ACC112 (cell line): ENCODE results near the gene SOX5.

ENCODE experiments used
- H2AFZ ChIP-seq: fragments of 200-600 bp; sonication (generic); one replicate; pipeline ENCODE4 v1.6.0; 2017; ENCODE audit warnings: antibody characterized with exemption, low read length; ENCODE audit not compliant: unreplicated experiment
- H3K27ac ChIP-seq: fragments of 200-600 bp; sonication (generic); 2 replicates; pipeline ENCODE4 v1.5.1; 2014; ENCODE audit warnings: low read depth, mild to moderate bottlenecking, antibody characterized with exemption, low read length, moderate library complexity
- H3K27me3 ChIP-seq: fragments of 200-600 bp; sonication (generic); 2 replicates; pipeline ENCODE4 v1.6.1; 2014; ENCODE audit warnings: mild to moderate bottlenecking, antibody characterized with exemption, low read length, moderate library complexity, mixed read lengths; ENCODE audit not compliant: insufficient read depth
- H3K36me3 ChIP-seq: fragments of 200-600 bp; sonication (generic); 2 replicates; pipeline ENCODE4 v1.6.1; 2016; ENCODE audit warnings: mild to moderate bottlenecking, antibody characterized with exemption, low read length, moderate library complexity, mixed read lengths; ENCODE audit not compliant: insufficient read depth
- H3K4me1 ChIP-seq: fragments of 200-600 bp; sonication (generic); one replicate; pipeline ENCODE4 v1.6.1; 2016; ENCODE audit warnings: low read length, mixed read lengths; ENCODE audit not compliant: insufficient read depth, unreplicated experiment, control insufficient read depth
- H3K4me3 ChIP-seq: fragments of 200-600 bp; sonication (generic); 2 replicates; pipeline ENCODE4 v1.5.1; 2014; ENCODE audit warnings: mild to moderate bottlenecking, low read depth, low read length
- H3K79me2 ChIP-seq: fragments of 200-600 bp; sonication (generic); one replicate; pipeline ENCODE4 v1.6.0; 2016; ENCODE audit warnings: low read length; ENCODE audit not compliant: control insufficient read depth, unreplicated experiment, insufficient read depth

SOX5 gene

DNA sequence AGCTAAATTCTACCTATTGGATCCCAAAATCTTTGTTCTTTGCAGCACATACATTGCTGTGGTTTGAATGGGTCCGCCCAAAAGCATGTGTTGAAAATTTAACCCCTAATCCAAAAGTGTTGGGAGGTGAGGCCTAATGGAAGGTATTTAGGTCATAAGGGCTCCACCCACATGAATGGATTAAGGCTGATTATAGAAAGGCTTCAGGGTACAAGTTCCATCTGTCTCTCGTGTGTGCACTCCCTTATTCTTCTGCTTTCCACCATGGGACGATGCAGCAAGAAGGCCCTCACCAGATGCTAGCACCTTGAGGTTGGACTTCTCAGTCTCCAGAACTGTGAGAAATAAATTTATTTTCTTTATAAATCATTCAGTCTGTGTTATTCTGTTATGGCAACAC lies 190.9 kb downstream of the SOX5 start:
- H3K36me3 ChIP-seq = no peaks in the 10 kb centered on the region
- no peaks in the 10 kb centered on the region for H3K4me1 ChIP-seq

DNA sequence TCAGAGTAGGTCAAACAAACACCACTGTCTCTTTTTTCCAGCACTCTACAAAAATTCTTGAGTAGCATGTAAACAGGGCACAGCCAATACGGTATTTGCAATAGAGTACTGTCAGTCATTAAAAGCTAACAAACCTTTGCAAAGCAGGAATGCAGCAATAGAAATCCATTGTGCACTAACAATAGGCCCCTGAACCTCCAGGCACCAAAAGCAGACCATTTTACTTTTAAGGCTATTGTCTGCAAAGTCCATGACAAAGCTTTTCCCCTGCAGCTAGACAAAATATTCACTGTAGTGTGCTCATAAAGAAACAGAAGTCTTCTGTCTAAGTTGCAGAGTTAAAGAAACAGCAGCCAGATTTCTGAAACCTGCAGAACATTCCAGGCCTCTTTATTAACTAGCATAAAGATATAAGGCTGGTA lies 191.9 kb downstream of the SOX5 start:
- H3K79me2 ChIP-seq = no peaks in the 10 kb centered on the region
- H3K27me3 ChIP-seq = no peaks in the 10 kb centered on the region
- H3K4me1 ChIP-seq = no peaks in the 10 kb centered on the region
- H3K4me3 ChIP-seq = no peak overlapping the region
- H3K36me3 ChIP-seq = no peaks in the 10 kb centered on the region
- H3K27ac ChIP-seq = no peak overlapping the region
- H2AFZ ChIP-seq = no peak overlapping the region

More for the DNA sequence above, 190.9 kb downstream of the SOX5 start:
- no peak overlapping the region for H2AFZ ChIP-seq
- no peak overlapping the region for H3K27ac ChIP-seq
- no peak overlapping the region for H3K4me3 ChIP-seq
- H3K79me2 ChIP-seq = no peaks in the 10 kb centered on the region
- H3K27me3 ChIP-seq = no peaks in the 10 kb centered on the region

DNA sequence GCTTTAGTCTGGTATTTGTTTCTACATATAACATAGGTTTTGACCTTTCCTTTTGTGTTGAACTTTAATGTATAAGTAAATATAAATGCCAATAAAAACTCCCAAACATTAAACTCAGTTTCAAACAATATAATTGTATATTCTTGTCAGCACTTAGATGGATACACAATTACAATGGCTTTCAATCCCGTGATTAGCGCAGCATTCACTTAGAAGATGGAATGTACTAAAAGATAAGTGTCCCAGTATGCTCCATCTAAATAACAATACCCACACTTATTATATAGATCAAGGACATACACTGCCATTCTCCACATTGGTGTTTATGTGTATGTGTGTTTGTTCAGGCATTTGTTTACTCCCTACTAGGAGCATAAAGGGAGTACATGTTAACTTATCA lies 193.1 kb downstream of the SOX5 start:
- Histone ChIP-seq H3K79me2 (no peaks in the 10 kb centered on the region), H2AFZ (no peak overlapping the region), H3K4me3 (no peak overlapping the region), H3K4me1 (no peaks in the 10 kb centered on the region), H3K36me3 (no peaks in the 10 kb centered on the region), H3K27ac (no peak overlapping the region), H3K27me3 (no peaks in the 10 kb centered on the region)

DNA sequence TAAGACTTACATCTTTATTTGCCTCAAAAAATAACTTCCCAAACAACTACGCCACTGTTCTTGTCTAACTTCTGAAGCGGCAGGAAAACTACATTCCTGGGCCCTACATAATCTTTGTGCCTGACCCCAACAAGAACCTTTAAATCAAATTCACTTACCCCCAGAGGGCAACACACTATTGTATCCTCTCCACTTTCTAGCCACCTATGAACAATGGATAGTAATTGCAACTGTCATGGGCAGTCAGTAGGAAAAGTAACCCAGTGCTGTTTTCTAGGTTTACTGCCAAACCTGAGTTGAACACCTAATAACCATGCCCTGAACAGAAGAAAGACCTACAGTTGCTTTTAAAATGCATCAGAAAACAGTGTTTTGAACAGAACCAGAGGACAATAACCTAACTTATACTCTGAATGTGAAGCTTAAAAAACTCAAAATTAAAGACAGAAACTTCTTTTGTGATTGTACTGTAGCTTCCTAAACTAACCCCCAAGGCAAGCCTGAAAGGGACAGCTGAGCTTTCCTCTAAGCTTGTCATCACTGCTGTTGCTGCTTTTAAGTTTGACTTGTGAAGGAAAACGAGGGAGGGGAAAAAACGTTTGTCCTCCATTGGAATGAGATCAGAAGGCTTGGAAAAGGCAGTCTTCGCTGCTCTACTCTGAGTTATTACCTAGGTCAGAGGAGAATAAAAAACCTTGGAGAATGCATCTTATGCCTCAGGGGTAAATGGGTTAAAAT lies 195.7 kb downstream of the SOX5 start:
- Histone ChIP-seq H3K27me3 (no peaks in the 10 kb centered on the region), H3K79me2 (no peaks in the 10 kb centered on the region), H3K4me1 (no peaks in the 10 kb centered on the region), H2AFZ (no peak overlapping the region), H3K4me3 (no peak overlapping the region), H3K27ac (no peak overlapping the region), H3K36me3 (no peaks in the 10 kb centered on the region)

DNA sequence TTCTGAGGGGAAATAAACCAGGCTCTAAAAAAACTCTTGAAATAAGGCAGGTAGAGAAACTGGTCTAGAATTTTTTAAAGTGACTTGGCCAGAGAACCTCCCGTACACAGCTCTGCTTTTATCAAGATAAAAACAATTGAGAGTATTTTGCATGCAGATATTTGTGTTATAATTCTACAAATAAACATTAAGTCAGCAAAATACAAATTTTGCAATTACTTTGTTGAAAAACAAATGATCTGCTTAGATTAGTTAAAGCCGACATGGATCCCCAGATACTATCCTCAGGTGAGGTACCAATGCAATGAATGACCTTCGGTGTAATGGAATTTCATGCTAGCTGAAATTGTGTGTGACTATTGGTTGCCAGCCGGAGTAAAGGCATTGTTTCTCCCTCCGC lies 197.2 kb downstream of the SOX5 start:
- Histone ChIP-seq H3K4me1 (no peaks in the 10 kb centered on the region), H3K27ac (no peak overlapping the region), H2AFZ (no peak overlapping the region)

DNA sequence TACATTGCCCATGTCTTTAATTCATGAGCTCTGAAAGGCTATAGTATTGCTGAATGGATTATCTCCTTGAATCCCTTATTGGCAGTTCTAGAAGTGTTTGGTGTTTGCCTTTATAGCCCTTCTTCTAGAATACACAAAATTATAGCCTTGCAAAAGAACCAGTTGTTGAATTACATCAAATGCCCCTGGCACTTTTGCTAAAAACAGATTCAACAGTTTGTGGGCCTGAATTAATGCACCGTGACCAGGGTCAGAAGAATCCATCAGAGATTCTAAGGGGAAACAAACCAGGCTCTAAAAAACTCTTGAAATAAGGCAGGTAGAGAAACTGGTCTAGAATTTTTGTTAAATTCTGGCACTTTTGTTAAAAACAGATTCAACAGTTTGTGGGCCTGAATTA lies 197.8 kb downstream of the SOX5 start:
- Histone ChIP-seq H3K4me1 (no peaks in the 10 kb centered on the region), H3K27ac (no peak overlapping the region), H3K36me3 (no peaks in the 10 kb centered on the region), H3K79me2 (no peaks in the 10 kb centered on the region), H2AFZ (no peak overlapping the region), H3K4me3 (no peak overlapping the region), H3K27me3 (no peaks in the 10 kb centered on the region)

More for the DNA sequence above, 197.2 kb downstream of the SOX5 start:
- Histone ChIP-seq H3K4me3 (no peak overlapping the region), H3K79me2 (no peaks in the 10 kb centered on the region), H3K27me3 (no peaks in the 10 kb centered on the region), H3K36me3 (no peaks in the 10 kb centered on the region)

DNA sequence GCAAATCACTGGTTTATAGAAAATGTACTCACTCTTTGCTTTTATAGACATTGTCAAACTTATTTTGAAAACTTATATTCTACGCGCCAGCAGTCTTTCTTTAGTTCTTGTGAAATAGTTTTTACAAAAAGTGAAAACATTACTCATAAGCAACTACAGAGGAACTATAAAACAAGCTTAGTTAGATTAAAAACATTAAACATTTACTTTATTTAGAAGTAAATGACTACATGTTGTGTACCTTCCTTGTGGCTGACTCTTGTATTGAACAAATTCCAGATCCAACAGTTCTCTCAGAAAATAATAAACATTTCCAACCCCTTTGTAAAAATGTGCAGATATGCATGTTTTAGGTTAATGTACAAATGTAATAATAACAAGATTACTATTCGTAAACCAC lies 198.5 kb downstream of the SOX5 start:
- Histone ChIP-seq H2AFZ (no peak overlapping the region), H3K36me3 (no peaks in the 10 kb centered on the region), H3K4me3 (no peak overlapping the region), H3K79me2 (no peaks in the 10 kb centered on the region), H3K27ac (no peak overlapping the region), H3K4me1 (no peaks in the 10 kb centered on the region), H3K27me3 (no peaks in the 10 kb centered on the region)

DNA sequence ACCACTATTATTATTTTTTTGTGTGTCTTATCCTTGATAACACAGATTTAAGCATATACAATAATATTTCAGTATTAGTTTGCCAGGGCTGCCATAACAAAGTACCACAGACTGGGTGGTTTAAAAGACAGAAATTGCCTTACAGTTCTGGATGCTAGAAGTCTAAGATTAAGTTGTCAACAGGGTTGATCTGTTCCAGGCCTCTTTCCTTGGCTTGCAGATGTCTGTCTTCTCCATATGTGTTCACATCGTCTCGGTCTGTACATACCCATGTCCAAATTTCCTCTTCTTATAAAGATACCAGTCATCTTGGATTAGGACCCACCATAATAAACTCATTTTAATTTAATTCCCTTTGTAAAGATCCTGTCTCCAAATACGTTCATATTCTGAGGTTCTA lies 204.8 kb downstream of the SOX5 start:
- Histone ChIP-seq H3K27me3 (no peaks in the 10 kb centered on the region), H3K36me3 (no peaks in the 10 kb centered on the region), H3K27ac (no peak overlapping the region), H3K79me2 (no peaks in the 10 kb centered on the region), H3K4me1 (no peaks in the 10 kb centered on the region), H2AFZ (no peak overlapping the region), H3K4me3 (no peak overlapping the region)

DNA sequence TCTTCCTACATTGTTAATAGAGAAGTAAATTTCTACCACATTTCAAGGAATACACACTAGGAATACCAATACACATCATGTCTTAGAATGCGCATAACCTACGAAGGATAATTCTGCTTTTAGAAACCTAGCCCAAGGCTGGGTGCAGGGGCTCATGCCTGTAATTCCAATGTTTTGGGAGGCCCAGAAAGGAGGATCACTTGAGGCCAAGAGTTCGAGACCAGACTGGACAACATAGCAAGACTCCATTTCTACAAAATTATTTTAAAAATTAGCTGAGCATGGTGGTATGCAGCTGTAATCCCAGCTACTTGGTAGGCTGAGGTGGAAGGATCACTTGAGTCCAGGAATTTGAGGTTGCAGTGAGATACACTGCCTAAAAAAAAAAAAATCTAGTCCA lies 206.9 kb downstream of the SOX5 start:
- H3K36me3 ChIP-seq = no peaks in the 10 kb centered on the region
- H3K4me3 ChIP-seq = no peak overlapping the region
- H3K79me2 ChIP-seq = no peaks in the 10 kb centered on the region
- H3K4me1 ChIP-seq = no peaks in the 10 kb centered on the region
- H3K27ac ChIP-seq = no peak overlapping the region
- no peaks in the 10 kb centered on the region for H3K27me3 ChIP-seq
- no peak overlapping the region for H2AFZ ChIP-seq

DNA sequence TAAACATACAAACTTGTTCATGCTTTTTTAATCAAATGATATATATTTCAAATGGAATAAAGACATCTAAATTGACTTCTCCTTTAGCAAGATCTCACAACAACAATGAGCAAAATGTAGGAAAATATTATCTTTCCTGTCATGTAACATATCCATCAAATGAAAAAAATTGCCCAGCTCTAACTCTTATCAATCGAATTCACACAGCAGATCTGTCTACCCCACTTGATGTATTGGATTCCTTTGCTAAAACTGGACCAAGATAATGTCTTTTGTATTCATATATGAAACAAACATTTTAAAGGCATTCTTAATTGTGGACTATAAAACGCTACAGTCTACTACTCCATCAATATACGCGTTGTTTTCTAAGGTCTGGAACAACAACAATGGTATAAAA lies 218.0 kb downstream of the SOX5 start:
- H3K27ac ChIP-seq = no peak overlapping the region
- peaks cover 4% of the 10 kb centered on the region for H3K4me1 ChIP-seq
- H2AFZ ChIP-seq = no peak overlapping the region
- H3K27me3 ChIP-seq = no peaks in the 10 kb centered on the region
- H3K4me3 ChIP-seq = no peak overlapping the region
- H3K36me3 ChIP-seq = no peaks in the 10 kb centered on the region
- H3K79me2 ChIP-seq = no peaks in the 10 kb centered on the region

DNA sequence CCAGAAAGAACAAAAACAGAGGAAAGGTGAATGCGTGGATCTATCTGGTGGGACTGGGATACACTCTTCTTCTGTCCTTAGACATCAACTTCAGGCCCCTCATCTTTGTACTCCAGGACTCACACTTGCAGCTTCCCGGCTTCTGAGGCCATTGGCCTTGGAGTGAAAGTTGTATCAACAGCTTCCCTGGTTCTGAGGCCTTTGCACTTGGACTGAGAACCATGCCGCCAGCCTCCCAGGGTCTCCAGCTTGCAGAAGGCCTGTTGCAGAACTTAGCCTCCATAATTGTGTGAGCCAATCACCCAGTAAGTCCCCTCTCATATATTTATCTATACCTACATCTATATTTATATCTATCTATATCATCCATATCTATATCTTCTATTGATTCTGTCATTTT lies 218.4 kb downstream of the SOX5 start:
- H3K4me1 ChIP-seq = peaks cover 4% of the 10 kb centered on the region
- no peak overlapping the region for H2AFZ ChIP-seq
- no peak overlapping the region for H3K27ac ChIP-seq
- no peaks in the 10 kb centered on the region for H3K79me2 ChIP-seq
- H3K4me3 ChIP-seq = no peak overlapping the region
- no peaks in the 10 kb centered on the region for H3K36me3 ChIP-seq
- no peaks in the 10 kb centered on the region for H3K27me3 ChIP-seq
